Mononuclear cell (primary cell): ENCODE results near the gene LCA5. TPM values are rescaled to one million over a fixed set of nuclear protein-coding genes. Genes with fewer than 3 reads are reported as not detected.
"Not testable (repeated sequence)": the region's sequence is repeated elsewhere in the genome, so short reads cannot be mapped to it uniquely, and the experiment has no call there.

ENCODE experiments used
- H3K27me3 ChIP-seq: 2 replicates; pipeline ENCODE4 v1.6.0; 2011; ENCODE audit warnings: low read length, control low read depth; ENCODE audit not compliant: insufficient read depth
- H3K4me1 ChIP-seq: 2 replicates; pipeline ENCODE4 v1.5.1; 2011; ENCODE audit warnings: mild to moderate bottlenecking, low read length, control low read depth; ENCODE audit not compliant: insufficient read depth
- H3K4me3 ChIP-seq: 2 replicates; pipeline ENCODE4 v1.5.1; 2011; ENCODE audit warnings: mild to moderate bottlenecking, low read length, moderate library complexity
- H3K9me3 ChIP-seq: 2 replicates; pipeline ENCODE4 v1.5.1; 2011; ENCODE audit warnings: low read depth, mild to moderate bottlenecking, control low read depth, low read length
- total RNA-seq: library from RNA; depleted of rRNA; stranded (reverse); fragments of >200 nt; gene quantifications from one replicate; pipeline ENCODE4 v1.2.3, GENCODE V29; 2012

LCA5 gene
- total RNA-seq, 1 donor = 0.42 TPM

DNA sequence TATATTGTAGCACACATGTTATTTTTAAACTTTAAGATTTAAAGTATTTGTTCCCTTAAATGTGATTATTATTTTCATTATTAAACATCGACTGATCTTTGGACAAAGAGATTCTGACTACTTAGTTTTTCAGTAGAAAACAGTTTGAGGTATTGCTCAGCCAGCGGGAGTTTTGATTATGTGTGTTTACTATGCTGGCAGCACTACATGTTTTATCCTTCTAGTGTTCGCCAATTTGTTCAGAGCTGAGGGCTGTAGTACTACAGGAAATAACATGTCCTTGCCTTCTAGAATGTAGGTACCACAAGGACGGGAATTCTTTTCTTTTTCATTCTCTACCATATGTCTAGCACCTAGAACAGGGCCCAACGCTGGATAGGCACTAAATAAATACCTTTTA is 11.1 kb upstream of the LCA5 start:
- H3K4me1 ChIP-seq = peaks cover 13% of the 10 kb centered on the region
- no peak overlapping the region for H3K4me3 ChIP-seq
- H3K9me3 ChIP-seq = no peaks in the 10 kb centered on the region
- H3K27me3 ChIP-seq = no peaks in the 10 kb centered on the region

DNA sequence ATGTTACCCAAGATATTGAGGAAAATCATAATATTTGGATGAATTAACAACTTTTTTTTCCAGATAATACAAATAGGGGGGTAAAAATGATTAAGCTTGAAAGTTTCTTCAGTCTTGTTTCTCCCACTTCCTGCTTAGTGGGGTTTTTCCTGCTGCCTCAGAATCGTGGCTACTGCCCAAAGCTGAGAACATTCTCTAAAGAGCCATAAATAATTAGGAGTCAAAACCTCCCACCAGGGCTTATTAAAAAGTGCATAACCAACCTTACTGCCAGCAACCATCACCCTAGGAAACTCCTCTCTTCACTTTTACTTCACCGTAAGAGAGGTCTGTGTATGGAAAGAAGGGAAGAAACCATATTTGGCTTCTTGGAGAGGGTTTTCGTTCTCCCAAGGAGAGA is 9.0 kb upstream of the LCA5 start:
- no peak overlapping the region for H3K4me3 ChIP-seq
- H3K4me1 ChIP-seq = peaks cover 13% of the 10 kb centered on the region
- H3K9me3 ChIP-seq = no peaks in the 10 kb centered on the region
- no peaks in the 10 kb centered on the region for H3K27me3 ChIP-seq

DNA sequence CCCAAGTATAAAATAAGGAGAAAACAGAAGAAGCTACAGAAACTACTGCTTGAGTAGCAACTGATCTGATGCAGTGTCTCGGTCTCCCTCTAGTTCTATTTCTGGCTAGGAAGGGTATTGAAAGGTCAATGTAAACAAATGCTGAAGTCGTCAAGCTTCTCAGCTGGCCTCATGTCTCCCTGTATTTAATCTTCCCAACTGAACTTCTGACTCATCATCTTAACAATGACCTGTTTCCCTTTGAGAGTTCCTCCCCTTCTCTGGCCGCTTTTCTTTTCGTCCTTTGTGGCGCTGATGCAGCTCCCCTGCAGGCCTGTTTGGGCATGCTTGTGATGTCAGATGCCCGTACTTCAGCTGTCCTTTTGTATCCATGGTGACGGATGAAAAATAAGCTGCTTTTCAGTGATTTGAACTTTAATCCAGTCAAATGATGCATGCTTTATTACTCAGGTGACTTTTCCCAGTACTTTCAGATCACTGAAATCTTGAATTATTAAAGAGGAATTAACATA is 7.8 kb upstream of the LCA5 start:
- Histone ChIP-seq H3K9me3 (no peaks in the 10 kb centered on the region), H3K4me3 (no peak overlapping the region), H3K4me1 (peaks cover 13% of the 10 kb centered on the region), H3K27me3 (no peaks in the 10 kb centered on the region)

DNA sequence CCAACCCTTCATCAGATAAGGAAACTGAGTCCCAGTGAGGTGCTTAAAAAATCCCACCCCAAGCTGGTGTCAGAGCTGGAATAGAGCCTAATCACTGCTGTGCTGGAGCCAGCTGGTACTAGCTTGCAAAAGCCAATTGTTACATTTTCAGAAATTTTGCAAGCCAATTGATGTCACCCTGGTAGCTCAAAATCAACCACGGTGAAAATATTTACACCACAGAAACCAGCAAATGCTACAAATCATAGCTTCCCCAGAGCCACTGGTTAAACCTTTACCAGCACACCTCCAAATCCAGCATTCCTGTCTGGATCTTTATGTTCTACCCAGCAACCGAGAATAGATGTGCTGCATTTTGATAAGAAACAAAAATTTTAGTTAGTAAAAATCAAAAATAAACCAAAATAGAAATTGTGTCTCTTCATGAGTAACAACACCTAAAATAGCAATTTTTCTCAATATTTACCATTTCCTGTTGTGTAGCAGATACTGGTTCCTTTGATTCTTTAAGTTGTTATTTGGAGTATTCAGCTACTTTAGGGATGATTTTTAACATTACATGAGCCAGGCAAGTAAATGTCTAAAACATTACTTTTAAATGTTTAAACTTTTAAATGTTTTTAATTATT is 7.2 kb upstream of the LCA5 start:
- H3K4me3 ChIP-seq = no peak overlapping the region
- H3K4me1 ChIP-seq = peaks cover 13% of the 10 kb centered on the region
- H3K9me3 ChIP-seq = no peaks in the 10 kb centered on the region
- H3K27me3 ChIP-seq = no peaks in the 10 kb centered on the region

DNA sequence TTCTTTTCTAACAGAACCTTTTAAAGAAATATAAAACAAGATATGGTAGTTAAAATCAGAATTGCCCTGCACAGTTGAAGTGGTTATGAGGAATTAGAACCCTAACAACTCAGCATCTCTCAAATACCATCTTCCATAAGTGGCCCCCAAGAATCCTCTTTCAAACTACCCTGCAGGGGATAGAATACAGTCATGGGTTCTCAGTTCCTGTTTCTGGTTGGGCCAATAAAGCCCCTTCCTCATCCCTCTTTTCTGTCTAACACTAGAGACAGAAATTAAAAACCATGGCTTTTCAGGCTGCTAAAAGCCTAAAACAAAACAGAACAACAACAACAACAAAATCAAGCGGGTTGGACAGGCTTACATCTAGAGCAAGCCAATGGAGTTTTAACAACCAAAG is 6.7 kb upstream of the LCA5 start:
- no peak overlapping the region for H3K4me3 ChIP-seq
- H3K27me3 ChIP-seq = no peaks in the 10 kb centered on the region
- peaks cover 13% of the 10 kb centered on the region for H3K4me1 ChIP-seq
- no peaks in the 10 kb centered on the region for H3K9me3 ChIP-seq

DNA sequence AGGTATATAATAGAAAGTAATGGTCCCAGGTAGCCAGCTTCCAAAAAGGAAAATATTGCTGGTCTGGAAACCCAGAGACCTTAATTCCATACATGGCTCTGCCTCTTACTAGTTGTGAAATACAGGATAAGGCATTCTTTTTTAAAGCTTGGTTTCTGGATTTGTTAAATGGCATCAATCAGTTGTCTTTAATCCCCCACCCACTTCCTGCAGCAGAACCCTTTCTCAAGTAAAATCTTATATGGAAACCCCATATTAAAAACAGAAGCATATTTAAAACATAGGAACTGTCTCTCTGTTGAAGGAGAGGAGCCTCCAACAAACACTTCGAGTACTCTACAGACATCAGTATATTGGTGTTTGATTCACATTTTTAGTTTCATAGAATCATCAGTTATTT is 6.2 kb upstream of the LCA5 start:
- Histone ChIP-seq H3K4me1 (peaks cover 13% of the 10 kb centered on the region), H3K4me3 (no peak overlapping the region), H3K27me3 (no peaks in the 10 kb centered on the region), H3K9me3 (no peaks in the 10 kb centered on the region)

DNA sequence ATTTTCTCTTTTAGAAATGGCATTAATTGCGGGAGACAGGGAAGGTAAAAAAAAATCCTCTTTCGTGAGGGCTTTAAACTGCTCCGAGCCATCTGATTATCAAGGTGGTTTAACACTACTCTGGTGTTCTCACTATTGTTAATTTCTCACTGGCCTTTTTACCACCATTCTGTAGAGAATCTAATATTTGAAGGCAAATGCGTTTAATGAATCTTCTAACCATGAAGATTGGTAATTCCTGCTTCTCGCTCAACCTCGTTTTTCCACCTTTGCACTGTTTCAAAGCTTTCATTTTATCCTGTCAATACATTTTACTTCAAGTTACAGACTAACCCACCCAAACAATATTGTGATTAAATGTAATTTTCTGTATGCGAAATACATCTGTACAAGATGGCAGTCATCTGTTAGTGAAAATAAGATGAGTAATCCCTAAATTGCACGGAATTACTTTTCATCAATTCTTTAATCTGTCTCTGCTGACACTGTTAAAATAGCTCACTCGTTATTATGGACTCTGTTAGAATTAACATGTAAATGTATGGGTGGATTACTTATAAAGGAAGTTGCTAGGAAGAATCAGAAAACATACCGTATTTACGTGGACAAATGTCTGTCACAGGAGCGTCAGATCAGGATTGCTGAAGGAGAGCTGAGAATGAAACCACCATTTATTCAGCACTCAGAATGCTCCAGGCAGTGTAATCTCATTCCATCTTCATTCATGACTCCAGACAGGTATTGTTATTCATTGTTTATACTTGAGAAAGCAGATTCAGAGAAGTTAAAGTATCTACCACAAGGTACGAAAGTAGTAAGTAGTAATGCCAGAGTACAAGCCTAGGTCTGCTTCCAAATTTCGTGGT is 1.1 kb upstream of the LCA5 start:
- no peaks in the 10 kb centered on the region for H3K9me3 ChIP-seq
- peaks cover 14% of the 10 kb centered on the region for H3K4me1 ChIP-seq
- H3K4me3 ChIP-seq = peak overlapping the region; percentile 58
- peaks cover 5% of the 10 kb centered on the region for H3K27me3 ChIP-seq

DNA sequence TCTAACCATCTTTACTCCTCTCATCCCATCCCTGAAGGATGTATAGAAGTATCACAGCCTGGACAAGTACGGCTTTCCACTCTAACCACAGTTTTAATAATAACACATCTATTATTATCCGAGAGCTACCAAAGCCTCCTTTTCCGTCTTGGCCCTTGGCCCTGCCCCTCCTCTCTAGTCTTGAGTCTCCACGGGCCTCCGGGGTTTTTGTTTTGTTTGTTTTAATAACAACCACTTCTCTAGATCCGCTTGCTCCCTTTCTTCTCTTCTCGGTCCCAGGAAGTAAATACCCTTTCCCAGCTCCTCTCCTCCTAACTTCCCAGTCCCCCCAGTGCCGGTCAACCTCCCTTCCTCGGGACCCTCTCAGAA is 661 bp downstream of the LCA5 start:
- peak overlapping the region; percentile 58 for H3K4me3 ChIP-seq

DNA sequence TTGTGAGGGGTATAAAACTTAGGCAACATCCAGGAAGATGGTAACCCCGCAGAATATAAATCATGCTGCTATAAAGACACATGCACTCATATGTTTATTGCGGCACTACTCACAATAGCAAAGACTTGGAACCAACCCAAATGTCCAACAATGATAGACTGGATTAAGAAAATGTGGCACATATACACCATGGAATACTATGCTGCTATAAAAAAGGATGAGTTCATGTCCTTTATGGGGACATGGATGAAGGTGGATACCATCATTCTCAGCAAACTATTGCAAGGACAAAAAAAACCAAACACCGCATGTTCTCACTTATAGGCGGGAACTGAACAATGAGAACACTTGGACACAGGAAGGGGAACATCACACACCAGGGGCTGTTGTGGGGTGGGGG is 7.7 kb downstream of the LCA5 start:
- H3K4me1 ChIP-seq, H3K9me3 ChIP-seq, H3K27me3 ChIP-seq, H3K4me3 ChIP-seq: not testable (repeated sequence)

More for the DNA sequence above, 661 bp downstream of the LCA5 start:
- Histone ChIP-seq H3K9me3 (no peaks in the 10 kb centered on the region), H3K4me1 (peaks cover 14% of the 10 kb centered on the region), H3K27me3 (peaks cover 5% of the 10 kb centered on the region)

DNA sequence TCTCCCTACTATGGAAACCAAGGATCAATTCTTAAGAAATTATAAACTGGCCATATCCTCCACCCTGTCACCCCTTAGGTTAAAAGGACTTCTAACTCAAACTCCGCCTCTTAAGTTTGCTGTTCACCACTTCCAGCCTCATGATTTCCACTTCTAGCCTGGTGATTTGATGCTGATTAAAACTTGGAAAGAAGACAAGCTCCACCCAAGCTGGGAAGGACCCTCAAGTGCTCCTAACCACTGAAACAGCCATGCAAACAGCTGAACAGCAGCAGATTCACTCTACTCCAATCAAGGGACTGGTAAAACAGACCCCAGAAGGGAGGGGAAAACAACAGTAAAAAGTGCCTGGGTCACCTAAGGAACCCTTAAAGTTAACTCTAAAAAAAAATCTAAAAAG is 10.3 kb downstream of the LCA5 start:
- Histone ChIP-seq H3K4me1 (no peaks in the 10 kb centered on the region), H3K4me3 (no peak overlapping the region), H3K27me3 (no peaks in the 10 kb centered on the region), H3K9me3 (no peaks in the 10 kb centered on the region)

DNA sequence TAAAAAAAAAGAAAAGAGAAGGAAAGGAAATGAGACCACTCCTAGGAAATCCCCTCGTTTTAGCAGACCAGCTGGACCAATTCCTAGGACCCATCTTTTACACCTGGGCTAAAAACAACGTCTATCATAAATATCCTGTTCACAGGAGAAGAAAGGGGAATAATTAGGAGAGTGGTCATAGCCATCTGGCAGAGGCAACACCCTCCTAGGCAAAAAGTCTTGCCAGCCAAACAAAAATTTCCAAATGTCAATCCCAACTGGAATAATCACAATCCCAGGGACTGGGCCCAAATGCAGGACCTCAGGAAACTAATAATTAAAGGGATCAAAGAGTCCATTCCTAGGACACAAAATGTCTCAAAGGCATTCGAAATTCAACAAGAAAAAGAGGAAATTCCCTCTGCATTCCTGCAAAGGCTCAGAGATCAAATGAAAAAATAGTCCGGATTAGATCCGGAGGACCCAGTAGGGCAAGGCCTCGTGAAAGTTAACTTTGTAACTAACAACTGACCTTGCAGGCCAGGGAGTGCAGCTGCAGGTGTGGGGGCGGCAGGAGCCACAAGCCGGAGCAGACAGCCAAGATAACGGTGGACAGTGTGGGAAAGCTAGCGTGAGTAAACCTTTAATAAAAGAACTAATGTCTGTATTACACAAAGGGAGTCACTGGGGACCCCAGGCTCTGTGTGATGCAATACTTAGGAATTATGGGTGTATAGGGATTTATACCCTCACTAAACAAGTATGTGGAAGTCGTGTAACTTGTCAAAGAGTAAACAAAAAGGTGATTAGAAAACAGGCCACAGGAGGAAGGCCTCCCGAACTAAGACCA is 11.7 kb downstream of the LCA5 start:
- Histone ChIP-seq H3K9me3 (no peaks in the 10 kb centered on the region), H3K4me3 (no peak overlapping the region), H3K4me1 (no peaks in the 10 kb centered on the region), H3K27me3 (no peaks in the 10 kb centered on the region)

DNA sequence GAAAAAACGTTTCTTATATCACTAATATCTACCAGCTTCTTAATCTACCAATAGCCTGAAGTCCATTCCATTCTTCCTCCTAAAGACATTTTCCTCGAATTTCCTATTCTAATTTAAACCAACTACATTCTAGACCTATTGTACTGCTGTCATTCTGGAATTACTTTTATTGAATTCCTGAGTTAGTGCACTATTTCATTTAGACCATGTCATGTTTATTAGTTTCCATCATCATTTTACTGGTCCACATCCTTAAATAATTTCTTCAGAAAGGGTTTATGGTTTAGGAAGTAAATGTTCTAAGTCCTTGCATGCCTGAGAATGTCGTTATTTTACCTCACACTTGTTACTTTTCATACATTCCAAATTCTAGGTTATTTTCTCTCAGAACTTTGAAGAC is 13.2 kb downstream of the LCA5 start:
- H3K9me3 ChIP-seq = no peaks in the 10 kb centered on the region
- H3K4me3 ChIP-seq = no peak overlapping the region
- no peaks in the 10 kb centered on the region for H3K27me3 ChIP-seq
- H3K4me1 ChIP-seq = no peaks in the 10 kb centered on the region

DNA sequence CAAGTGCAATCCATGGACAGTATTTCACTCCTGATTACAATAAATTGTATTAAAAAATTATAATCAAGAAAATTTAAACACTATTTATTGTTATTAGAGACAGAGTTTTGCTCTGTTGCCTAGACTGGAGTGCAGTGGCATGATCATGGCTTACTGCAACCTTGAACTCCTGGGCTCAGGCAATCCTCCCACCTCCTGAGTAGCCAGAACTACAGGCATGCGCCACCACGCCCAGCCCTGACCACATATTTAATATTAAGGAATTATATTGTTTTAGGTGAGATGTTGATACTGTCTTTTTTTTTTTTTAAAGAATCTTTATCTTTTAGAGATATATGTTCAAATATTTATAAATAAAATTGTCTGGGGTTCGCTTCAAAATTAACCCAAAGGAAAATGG is 14.6 kb downstream of the LCA5 start:
- no peak overlapping the region for H3K4me3 ChIP-seq
- H3K27me3 ChIP-seq = no peaks in the 10 kb centered on the region
- no peaks in the 10 kb centered on the region for H3K4me1 ChIP-seq
- H3K9me3 ChIP-seq = no peaks in the 10 kb centered on the region

DNA sequence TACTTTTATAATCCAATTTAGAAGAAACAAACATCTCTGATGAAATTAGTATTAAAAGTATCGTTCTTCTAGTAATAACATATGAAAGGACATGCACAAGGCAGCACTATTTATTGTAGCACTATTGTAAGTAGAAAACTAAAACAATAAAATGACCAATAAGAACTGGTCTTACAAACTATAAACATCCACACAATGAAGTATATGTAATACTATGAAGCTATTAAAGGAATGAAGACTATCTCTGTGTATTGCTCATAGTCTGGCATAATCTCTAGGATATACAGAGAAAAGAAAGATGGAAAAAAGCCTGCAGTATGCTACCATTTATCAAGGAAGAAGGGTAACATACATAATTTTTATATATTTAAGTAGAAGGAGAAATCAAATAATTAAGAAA is 16.7 kb downstream of the LCA5 start:
- Histone ChIP-seq H3K27me3 (no peaks in the 10 kb centered on the region), H3K9me3 (no peaks in the 10 kb centered on the region), H3K4me1 (no peaks in the 10 kb centered on the region), H3K4me3 (no peak overlapping the region)

DNA sequence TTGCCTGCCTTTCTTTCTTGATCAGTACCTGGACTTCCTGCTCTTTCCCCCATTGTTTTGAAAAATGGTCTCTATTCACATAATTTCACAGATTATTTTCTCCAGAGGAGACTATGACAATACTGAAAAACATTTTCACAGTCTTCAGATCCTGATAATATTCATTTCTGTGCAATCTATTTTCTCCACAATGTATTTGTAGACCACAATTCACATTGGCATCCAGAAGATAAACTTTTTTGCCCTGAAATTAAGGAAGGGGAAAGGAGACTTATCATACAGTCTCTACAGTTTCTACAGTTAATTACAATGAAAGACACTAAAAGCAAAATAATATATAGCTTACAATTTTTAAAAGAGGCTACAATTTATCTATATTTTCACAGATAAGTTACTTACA is 18.4 kb downstream of the LCA5 start:
- no peaks in the 10 kb centered on the region for H3K27me3 ChIP-seq
- no peaks in the 10 kb centered on the region for H3K4me1 ChIP-seq
- H3K9me3 ChIP-seq = no peaks in the 10 kb centered on the region
- H3K4me3 ChIP-seq = no peak overlapping the region
